BLaER1 treated with 17β-estradiol and CSF1 and Interleukin-3, amounts not matched to agents 10 nM and 100 nM (cell line): ENCODE data around the gene CNPY1.

Experiments
- H3K27ac ChIP-seq, 11 experiments: shearing (Covaris generic); formaldehyde crosslinking; 2 replicates each; pipeline ENCODE4 v1.8.1; 2022
- H3K27me3 ChIP-seq, 11 experiments: shearing (Covaris generic); formaldehyde crosslinking; 2 replicates each; pipeline ENCODE4 v1.8.1; 2022
- H3K36me3 ChIP-seq, 11 experiments: shearing (Covaris generic); formaldehyde crosslinking; 2 replicates each; pipeline ENCODE4 v1.8.1; 2022
- H3K4me1 ChIP-seq, 10 experiments: shearing (Covaris generic); formaldehyde crosslinking; 2 replicates each; pipeline ENCODE4 v1.8.1; 2022
- H3K4me2 ChIP-seq, 11 experiments: shearing (Covaris generic); formaldehyde crosslinking; 2 replicates each; pipeline ENCODE4 v1.8.1; 2022
- H3K4me3 ChIP-seq, 10 experiments: shearing (Covaris generic); formaldehyde crosslinking; 2 replicates each; pipeline ENCODE4 v1.8.1; 2022
- H3K9ac ChIP-seq, 11 experiments: shearing (Covaris generic); formaldehyde crosslinking; 2 replicates each; pipeline ENCODE4 v1.8.1; 2022
- H3K9me3 ChIP-seq, 11 experiments: shearing (Covaris generic); formaldehyde crosslinking; replicated peaks in 1 of 11; 2 replicates each; pipeline ENCODE4 v1.8.1; 2022
- H4K20me1 ChIP-seq, 11 experiments: shearing (Covaris generic); formaldehyde crosslinking; 2 replicates each; pipeline ENCODE4 v1.8.1; 2022
- Cebpa-rat ChIP-seq, 11 experiments: shearing (Covaris generic); IDR thresholded peaks; 2 replicates each; pipeline ENCODE4 v1.8.1; 2022

Gene CNPY1

GRCh38 chr7:155588468-155588998, 42.2 kb upstream of the CNPY1 start:
- no peak for TF ChIP-seq Cebpa-rat (IDR thresholded peaks at IDR 0.05)
- H3K27ac ChIP-seq = no peak overlapping the region

GRCh38 chr7:155587486-155587885, 41.1 kb upstream of the CNPY1 start:
- Histone ChIP-seq H3K4me1 (peaks cover 16 to 26% (median 22%) of the 10 kb centered on the region in 10 experiments), H3K27me3 (no peaks in the 10 kb centered on the region), H3K4me2 (no peak overlapping the region), H3K9me3 (no peaks in the 10 kb centered on the region), H3K4me3 (no peak overlapping the region), H3K27ac (no peak overlapping the region), H3K9ac (no peak overlapping the region), H3K36me3 (no peaks in the 10 kb centered on the region), H4K20me1 (no peaks in the 10 kb centered on the region)
- no peak for TF ChIP-seq Cebpa-rat (IDR thresholded peaks at IDR 0.05)

More at GRCh38 chr7:155588468-155588998, 42.2 kb upstream of the CNPY1 start:
- H3K4me2 ChIP-seq = no peak overlapping the region
- H4K20me1 ChIP-seq = no peaks in the 10 kb centered on the region
- H3K9ac ChIP-seq = no peak overlapping the region
- H3K4me1 ChIP-seq = peaks cover 16 to 36% (median 24%) of the 10 kb centered on the region in 10 experiments
- H3K27me3 ChIP-seq = no peaks in the 10 kb centered on the region
- no peaks in the 10 kb centered on the region for H3K9me3 ChIP-seq
- H3K4me3 ChIP-seq = no peak overlapping the region
- H3K36me3 ChIP-seq = no peaks in the 10 kb centered on the region

GRCh38 chr7:155586843-155587440, 40.6 kb upstream of the CNPY1 start:
- no peak overlapping the region for H3K4me3 ChIP-seq
- H3K36me3 ChIP-seq = no peaks in the 10 kb centered on the region
- no peaks in the 10 kb centered on the region for H3K9me3 ChIP-seq
- no peak overlapping the region for H3K4me2 ChIP-seq
- no peak overlapping the region for H3K27ac ChIP-seq
- H3K27me3 ChIP-seq = no peaks in the 10 kb centered on the region
- H3K4me1 ChIP-seq = peaks cover 16 to 26% (median 22%) of the 10 kb centered on the region in 10 experiments
- TF ChIP-seq Cebpa-rat (IDR thresholded peaks at IDR 0.05) = no peak
- no peak overlapping the region for H3K9ac ChIP-seq
- H4K20me1 ChIP-seq = no peaks in the 10 kb centered on the region

- Histone ChIP-seq H3K9ac (no peak overlapping the region), H3K4me2 (no peak overlapping the region), H3K27me3 (no peaks in the 10 kb centered on the region), H3K36me3 (no peaks in the 10 kb centered on the region), H3K4me1 (peaks cover 13 to 18% (median 17%) of the 10 kb centered on the region in 10 experiments), H4K20me1 (no peaks in the 10 kb centered on the region), H3K27ac (no peak overlapping the region), H3K4me3 (no peak overlapping the region), H3K9me3 (no peaks in the 10 kb centered on the region)
- TF ChIP-seq Cebpa-rat (IDR thresholded peaks at IDR 0.05) = no peak
Observed at GRCh38 chr7:155585951-155586350, 39.6 kb upstream of the CNPY1 start.

- no peak overlapping the region for H3K27ac ChIP-seq
- H3K4me3 ChIP-seq = no peak overlapping the region
- peaks cover 9 to 14% (median 13%) of the 10 kb centered on the region in 10 experiments for H3K4me1 ChIP-seq
- H3K9ac ChIP-seq = no peak overlapping the region
- no peaks in the 10 kb centered on the region for H4K20me1 ChIP-seq
- H3K4me2 ChIP-seq = no peak overlapping the region
- H3K36me3 ChIP-seq = no peaks in the 10 kb centered on the region
- no peaks in the 10 kb centered on the region for H3K27me3 ChIP-seq
- TF ChIP-seq Cebpa-rat (IDR thresholded peaks at IDR 0.05) = no peak
- no peaks in the 10 kb centered on the region for H3K9me3 ChIP-seq
Observed at GRCh38 chr7:155585532-155585895, 39.2 kb upstream of the CNPY1 start.

- Histone ChIP-seq H3K36me3 (no peaks in the 10 kb centered on the region), H3K9me3 (no peaks in the 10 kb centered on the region), H3K4me3 (no peak overlapping the region), H4K20me1 (no peaks in the 10 kb centered on the region), H3K4me1 (peaks cover 3 to 8% (median 7%) of the 10 kb centered on the region in 10 experiments), H3K27me3 (no peaks in the 10 kb centered on the region), H3K9ac (no peak overlapping the region), H3K27ac (no peak overlapping the region), H3K4me2 (no peak overlapping the region)
- no peak for TF ChIP-seq Cebpa-rat (IDR thresholded peaks at IDR 0.05)
Observed at GRCh38 chr7:155584763-155585531, 38.6 kb upstream of the CNPY1 start.

GRCh38 chr7:155584261-155584660, 37.9 kb upstream of the CNPY1 start:
- no peak overlapping the region for H3K4me3 ChIP-seq
- H3K27ac ChIP-seq = no peak overlapping the region
- H3K27me3 ChIP-seq = no peaks in the 10 kb centered on the region
- no peak for TF ChIP-seq Cebpa-rat (IDR thresholded peaks at IDR 0.05)
- H4K20me1 ChIP-seq = no peaks in the 10 kb centered on the region
- H3K9ac ChIP-seq = no peak overlapping the region
- peaks cover 0 to 1% (median under 1%) of the 10 kb centered on the region in 10 experiments; a peak in 3 of 20 replicates for H3K4me1 ChIP-seq
- H3K4me2 ChIP-seq = no peak overlapping the region
- H3K36me3 ChIP-seq = no peaks in the 10 kb centered on the region
- no peaks in the 10 kb centered on the region for H3K9me3 ChIP-seq

- TF ChIP-seq Cebpa-rat (IDR thresholded peaks at IDR 0.05) = no peak
- Histone ChIP-seq H3K4me3 (no peak overlapping the region), H3K9ac (no peak overlapping the region), H4K20me1 (no peaks in the 10 kb centered on the region), H3K4me1 (no peaks in the 10 kb centered on the region), H3K27me3 (no peaks in the 10 kb centered on the region), H3K9me3 (no peaks in the 10 kb centered on the region), H3K4me2 (no peak overlapping the region), H3K27ac (no peak overlapping the region), H3K36me3 (no peaks in the 10 kb centered on the region)
Observed at GRCh38 chr7:155583636-155584035, 37.3 kb upstream of the CNPY1 start.

GRCh38 chr7:155581954-155582353, 35.6 kb upstream of the CNPY1 start:
- H3K4me3 ChIP-seq = no peak overlapping the region
- 0 out of 22 replicates have a peak, but pooled peaks cover 0 to 3% (median 0%) of the 10 kb centered on the region in 11 experiments for H4K20me1 ChIP-seq
- H3K27me3 ChIP-seq = no peaks in the 10 kb centered on the region
- no peak overlapping the region for H3K27ac ChIP-seq
- no peaks in the 10 kb centered on the region for H3K4me1 ChIP-seq
- no peak overlapping the region for H3K9ac ChIP-seq
- H3K9me3 ChIP-seq = no peaks in the 10 kb centered on the region
- no peak for TF ChIP-seq Cebpa-rat (IDR thresholded peaks at IDR 0.05)
- no peaks in the 10 kb centered on the region for H3K36me3 ChIP-seq
- no peak overlapping the region for H3K4me2 ChIP-seq
